Bone marrow (tissue), 2 donors: ENCODE data around the gene CXCL6.

ENCODE experiments used
- DNase-seq, 2 donors: peaks; one replicate each; lab custom pipeline; 2025; lab: John Stamatoyannopoulos, UW

Gene CXCL6

GRCh38 chr4:73868206-73869129 lies 32.0 kb downstream of the CXCL6 start:
- no peak for DNase-seq

GRCh38 chr4:73869130-73870055 lies 32.9 kb downstream of the CXCL6 start, which contains the start of gene CXCL1:
TSS of gene CXCL1 (plus strand) at chr4:73869393. CDS start at chr4:73869471, 78 bp downstream.
- DNase-seq = peak; percentile 42 to 77

DNA sequence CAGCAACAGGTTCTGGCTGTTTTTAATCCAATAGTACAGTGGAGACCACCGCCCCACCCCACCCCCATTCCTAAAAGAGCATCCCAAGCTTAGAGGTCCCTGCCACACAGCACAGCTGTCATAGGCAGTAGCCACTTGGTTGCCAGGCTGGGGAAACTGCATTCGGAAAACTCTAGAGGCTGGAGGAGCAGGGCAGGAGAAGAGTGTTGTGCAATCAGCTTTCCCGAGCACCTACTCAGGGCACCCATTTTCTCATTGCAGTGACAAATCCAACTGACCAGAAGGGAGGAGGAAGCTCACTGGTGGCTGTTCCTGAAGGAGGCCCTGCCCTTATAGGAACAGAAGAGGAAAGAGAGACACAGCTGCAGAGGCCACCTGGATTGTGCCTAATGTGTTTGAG lies 33.8 kb downstream of the CXCL6 start:
- DNase-seq = no peak

GRCh38 chr4:73870768-73871167 lies 34.3 kb downstream of the CXCL6 start:
- DNase-seq = no peak

DNA sequence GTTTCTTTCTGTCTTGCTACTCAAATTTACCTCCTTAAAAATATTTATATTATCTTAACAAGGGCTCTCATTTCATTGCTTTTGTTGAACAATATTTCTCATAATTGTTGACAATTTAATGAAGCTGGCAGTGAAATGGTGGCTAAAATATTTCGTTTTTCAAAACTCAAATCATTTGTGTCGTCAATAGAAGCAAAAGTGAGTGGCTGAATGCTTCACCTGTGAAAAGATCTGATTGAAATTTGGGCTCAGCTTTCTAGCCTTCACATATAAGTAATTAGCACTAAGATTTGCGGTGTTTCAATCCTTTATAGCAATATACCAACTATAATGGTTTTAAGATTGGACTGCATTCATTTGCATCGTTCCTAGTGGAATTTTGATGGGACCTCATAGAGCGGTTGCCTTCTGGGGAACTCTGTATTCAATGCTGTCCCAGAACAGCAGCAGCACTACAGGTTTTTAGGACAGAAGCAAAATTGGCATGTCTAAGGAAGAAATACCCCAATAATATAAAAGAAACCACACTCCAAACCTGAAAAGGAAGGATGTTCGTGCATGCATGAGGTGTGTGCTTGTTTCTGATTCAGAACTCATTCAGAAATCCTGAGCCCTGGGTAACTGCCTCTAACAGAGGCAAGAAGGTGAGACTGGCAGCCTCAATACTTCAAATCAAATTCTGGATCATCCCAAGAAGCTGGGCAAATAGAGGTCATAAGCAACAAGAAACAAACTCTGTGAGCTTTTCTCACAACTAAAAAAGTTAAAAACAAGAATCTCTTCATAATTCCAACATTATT lies 35.2 kb downstream of the CXCL6 start:
- no peak for DNase-seq

- peak in 1 of 2 donors; percentile 75 for DNase-seq
Observed at GRCh38 chr4:73872316-73873108, 36.0 kb downstream of the CXCL6 start.

GRCh38 chr4:73874386-73874785 lies 37.9 kb downstream of the CXCL6 start:
- no peak for DNase-seq

DNA sequence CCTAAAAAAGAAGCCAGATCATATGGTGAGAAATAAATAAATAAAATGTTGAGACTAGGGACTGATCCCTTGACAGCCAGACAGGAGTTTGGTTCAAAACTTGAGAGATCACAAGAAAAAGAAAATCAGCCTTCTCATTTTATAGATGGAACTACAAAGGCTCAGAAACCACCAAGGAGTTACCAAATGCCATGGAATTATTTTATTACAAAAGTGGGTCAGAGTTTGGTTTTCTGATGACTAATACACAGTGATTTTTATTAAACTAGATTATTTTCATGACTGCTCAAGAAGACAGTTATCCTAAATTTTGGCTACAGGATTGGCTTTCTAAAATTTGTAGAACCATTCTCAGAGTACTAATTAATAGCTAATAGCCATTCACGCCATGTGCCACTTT lies 38.9 kb downstream of the CXCL6 start:
- no peak for DNase-seq

GRCh38 chr4:73883306-73883705 lies 46.8 kb downstream of the CXCL6 start:
- peak in 1 of 2 donors; percentile 75 for DNase-seq

DNA sequence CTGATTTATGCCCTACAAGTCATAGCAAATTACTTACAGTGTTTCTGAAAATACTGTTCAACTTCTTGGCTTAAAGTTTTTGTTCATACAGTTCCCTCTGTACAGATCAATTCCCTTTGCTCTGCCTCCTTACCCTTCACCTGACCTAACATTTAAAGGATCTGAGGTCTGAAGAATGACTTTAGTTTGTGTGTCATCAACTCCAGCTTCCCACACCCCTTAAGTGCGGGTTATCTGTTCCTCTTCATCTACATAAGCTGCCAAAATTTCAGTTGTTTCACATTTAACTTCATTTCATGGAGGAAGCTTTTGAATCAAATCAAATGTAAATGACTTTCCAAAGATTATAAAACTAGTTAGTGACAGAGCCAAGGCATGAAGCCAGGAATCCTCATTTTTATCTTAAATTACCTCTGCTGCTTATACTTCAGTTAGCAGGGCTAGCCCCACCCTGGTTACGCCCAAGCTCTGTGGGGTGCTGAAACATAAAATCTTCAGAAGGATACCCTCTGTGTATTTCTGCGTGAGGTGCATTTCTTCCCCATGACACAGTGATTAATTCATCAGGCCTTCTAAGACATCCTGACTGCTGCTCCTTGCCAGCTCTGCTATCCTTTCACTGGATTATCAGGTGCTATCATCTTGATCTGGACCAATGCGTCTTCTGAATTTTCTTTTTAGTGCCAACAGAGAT lies 49.2 kb downstream of the CXCL6 start:
- no peak for DNase-seq
